HG02973 (cell line): ENCODE data around the gene GALR3.

ENCODE experiments used
- ATAC-seq: cut with Tn5 transposase; IDR thresholded peaks from one replicate; pipeline ENCODE4 v1.9.1; 2021; ENCODE audit warnings: moderate library complexity; ENCODE audit not compliant: unreplicated experiment

Gene GALR3

DNA sequence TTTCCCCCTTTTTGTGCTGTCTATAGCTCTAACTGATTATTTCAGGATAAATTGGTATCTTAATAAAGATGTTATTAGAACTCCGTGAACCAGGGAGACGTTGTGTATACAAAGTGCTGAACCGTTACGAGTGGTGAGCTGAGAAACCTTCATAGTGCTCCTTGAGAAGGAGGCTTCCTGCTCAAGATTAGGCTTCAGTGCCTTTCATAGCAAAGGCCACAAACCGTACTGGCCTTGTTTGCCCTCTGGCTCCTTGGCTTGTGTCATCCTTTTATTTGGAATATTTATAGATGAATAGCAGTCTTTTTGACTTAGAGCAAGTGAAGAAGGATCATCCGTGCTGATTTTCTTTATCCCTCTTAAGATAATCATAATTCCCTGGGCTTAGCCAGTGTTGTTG is 42.3 kb downstream of the GALR3 start:
- ATAC-seq: no peak

DNA sequence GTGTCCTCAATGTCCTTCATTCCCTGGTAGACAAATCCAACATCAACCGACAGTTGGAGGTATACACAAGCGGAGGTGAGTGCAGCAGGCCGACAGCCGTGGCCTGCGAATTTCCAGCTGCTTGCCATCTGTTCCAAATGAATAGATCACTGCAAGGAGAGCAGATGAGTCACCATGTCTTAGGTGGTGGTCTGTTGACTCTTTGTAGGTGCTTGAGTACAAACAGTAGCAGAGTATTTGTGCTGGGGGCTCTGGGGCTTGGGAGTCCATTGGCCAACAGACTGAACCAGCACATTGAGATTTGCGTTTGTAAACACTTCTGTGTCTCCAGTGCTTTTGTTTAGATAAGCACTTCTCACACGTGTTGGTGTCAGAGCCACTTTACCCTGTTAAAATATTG is 47.1 kb downstream of the GALR3 start:
- ATAC-seq: no peak
